GM12878 (cell line): ENCODE measurements around the gene SH3BGRL3. TPM values are rescaled to one million over a fixed set of nuclear protein-coding genes. Genes with fewer than 3 reads are reported as not detected.

Source experiments
- ATAC-seq: fragments of 200-7000 bp; cut with Tn5 transposase; 3 replicates; pipeline ENCODE4 v1.9.1; 2020; ENCODE audit warnings: mild to moderate bottlenecking, moderate library complexity
- BruUV-seq: library from RNA; stranded (reverse); fragments of 400-500 nt; replicated peaks from 2 replicates; lab custom pipeline; 2021; lab: Mats Ljungman, UMichigan
- CTCF ChIA-PET: fragments of 300-600 bp; sonication (Branson Sonifier 250); formaldehyde crosslinking; extraction: SDS; loops from one replicate; lab custom pipeline; 2021; ENCODE audit warnings: inconsistent platforms; lab: Yijun Ruan, JAX
- POLR2A ChIA-PET: fragments of 350-600 bp; formaldehyde crosslinking; extraction: SDS; loops from one replicate; lab custom pipeline; 2021; ENCODE audit warnings: inconsistent platforms; lab: Charles Lee
- RAD21 ChIA-PET: fragments of 300-600 bp; sonication (Branson Sonifier 250); formaldehyde crosslinking; loops from one replicate; lab custom pipeline; 2023; ENCODE audit warnings: antibody characterized with exemption; ENCODE audit not compliant: unreplicated experiment; lab: Charles Lee
- SMC1A ChIA-PET: fragments of 300-600 bp; sonication (Branson Sonifier 250); formaldehyde crosslinking; loops from one replicate; lab custom pipeline; 2023; ENCODE audit not compliant: unreplicated experiment, uncharacterized antibody; lab: Charles Lee
- DNase-seq: peaks from one replicate; pipeline ENCODE4 v3.0.0-alpha.2; 2011; ENCODE audit warnings: low read depth, low spot score
- FAIRE-seq: peaks from 3 replicates; lab custom pipeline; 2011; peaks lifted over from hg19 to GRCh38; lab: Jason Lieb, UNC
- H2AFZ ChIP-seq: 2 replicates; pipeline ENCODE4 v1.6.0; 2011; ENCODE audit warnings: low read depth, low read length, control low read depth; ENCODE audit not compliant: control insufficient read depth
- H3K27ac ChIP-seq: 2 replicates; pipeline ENCODE4 v1.5.1; 2011; ENCODE audit warnings: control low read depth; ENCODE audit not compliant: control insufficient read depth, insufficient read depth
- H3K27me3 ChIP-seq, 2 experiments: replicated peaks in 1 of 2; 2 replicates each; pipeline versions ENCODE4 v1.6.0 to v1.6.1; 2011; ENCODE audit warnings: low read length in 1 of 2; ENCODE audit not compliant: control insufficient read depth in 2 of 2, insufficient read depth in 2 of 2
- H3K36me3 ChIP-seq, 2 experiments: 2 replicates each; pipeline ENCODE4 v1.5.1; 2011; ENCODE audit warnings: low read length in 1 of 2; ENCODE audit not compliant: control insufficient read depth in 2 of 2, insufficient read depth in 2 of 2
- H3K4me1 ChIP-seq: 2 replicates; pipeline ENCODE4 v1.6.1; 2011; ENCODE audit warnings: mild to moderate bottlenecking, low read length, moderate library complexity, mixed read lengths; ENCODE audit not compliant: control insufficient read depth, insufficient read depth
- H3K4me2 ChIP-seq: 2 replicates; pipeline ENCODE4 v1.6.0; 2011; ENCODE audit warnings: control low read depth; ENCODE audit not compliant: control insufficient read depth, insufficient read depth
- H3K4me3 ChIP-seq: fragments of 200-600 bp; sonication (generic); 2 replicates; pipeline ENCODE4 v1.5.1; 2016
- H3K79me2 ChIP-seq: 2 replicates; pipeline ENCODE4 v1.6.0; 2011; ENCODE audit warnings: low read length; ENCODE audit not compliant: control insufficient read depth, insufficient read depth
- H3K9ac ChIP-seq: 2 replicates; pipeline ENCODE4 v1.8.0; 2011; ENCODE audit warnings: low read length, control low read depth, mixed read lengths; ENCODE audit not compliant: control insufficient read depth, insufficient read depth
- H3K9me3 ChIP-seq: replicated peaks from 3 replicates; pipeline ENCODE4 v1.5.1; 2011; ENCODE audit warnings: mild to moderate bottlenecking, low read length; ENCODE audit not compliant: control insufficient read depth, insufficient read depth
- H4K20me1 ChIP-seq: 2 replicates; pipeline ENCODE4 v1.6.0; 2011; ENCODE audit not compliant: control insufficient read depth, insufficient read depth
- CEBPZ ChIP-seq: fragments of 150-350 bp; IDR thresholded peaks from 2 replicates; pipeline ENCODE4 v1.6.1; 2016; ENCODE audit warnings: low read depth, low read length
- CREB1 ChIP-seq: IDR thresholded peaks from 2 replicates; pipeline ENCODE4 v1.6.1; 2012; ENCODE audit warnings: low read depth, mild to moderate bottlenecking, inconsistent platforms
- DPF2 ChIP-seq: fragments of 450-650 bp; IDR thresholded peaks from 2 replicates; pipeline ENCODE4 v1.6.1; 2017; ENCODE audit warnings: mild to moderate bottlenecking
- E4F1 ChIP-seq: fragments of 450-650 bp; IDR thresholded peaks from 2 replicates; pipeline ENCODE4 v1.6.1; 2018; ENCODE audit warnings: borderline replicate concordance, mild to moderate bottlenecking; ENCODE audit not compliant: partially characterized antibody
- FOS ChIP-seq: IDR thresholded peaks from 3 replicates; pipeline ENCODE4 v1.6.1; 2011; ENCODE audit warnings: borderline replicate concordance; ENCODE audit not compliant: insufficient read length; ENCODE audit errors: extremely low read depth
- GATAD2B ChIP-seq: fragments of 450-650 bp; conservative IDR thresholded peaks from 2 replicates; pipeline ENCODE4 v1.6.1; 2017; ENCODE audit warnings: low read depth, mild to moderate bottlenecking, moderate library complexity
- NKRF ChIP-seq: fragments of 450-650 bp; conservative IDR thresholded peaks from 2 replicates; pipeline ENCODE4 v1.6.1; 2017; ENCODE audit warnings: mild to moderate bottlenecking, moderate library complexity
- SIN3A ChIP-seq: IDR thresholded peaks from 2 replicates; pipeline ENCODE4 v1.6.1; 2012; ENCODE audit warnings: low read depth, low read length, improper control_type of control experiment
- USF2 ChIP-seq: IDR thresholded peaks from 2 replicates; pipeline ENCODE4 v1.6.1; 2011; ENCODE audit warnings: low read depth, low read length, improper control_type of control experiment, borderline replicate concordance
- ZBTB33 ChIP-seq: fragments of 450-650 bp; IDR thresholded peaks from 2 replicates; pipeline ENCODE4 v1.6.1; 2017; ENCODE audit warnings: mild to moderate bottlenecking
- ZNF217 ChIP-seq: fragments of 450-650 bp; IDR thresholded peaks from 2 replicates; pipeline ENCODE4 v1.6.1; 2017; ENCODE audit warnings: antibody characterized with exemption, mild to moderate bottlenecking
- WGBS: methylation state at CpG from one replicate; pipeline ENCODE4 v1.1.6; 2016; ENCODE audit warnings: low lambda C conversion rate; ENCODE audit not compliant: insufficient replicate concordance, insufficient coverage; ENCODE audit errors: missing lambda C conversion rate; 5-methylcytosine and 5-hydroxymethylcytosine counted together
- in situ Hi-C: fragments of 300-500 bp; cut with MboI; formaldehyde crosslinking; loops from 9 replicates; pipeline ENCODE4 v1.14.3; 2018; ENCODE audit warnings: mixed read lengths
- intact Hi-C: fragments of 100-400 bp; cut with micrococcal nuclease; formaldehyde crosslinking; loops from one replicate; pipeline ENCODE4 v1.14.2; 2022; ENCODE audit not compliant: unreplicated experiment
- polyA plus RNA-seq, 11 experiments: library from polyadenylated mRNA; depleted of rRNA in 4 of 11; unstranded in 6 of 11; stranded (reverse) in 5 of 11; fragments of >200 nt; fragmentation: Nextera tagmentation in 4 of 11; fragmentation: Illumina TruSeq in 1 of 11; extraction: Ambion mirVana in 4 of 11; extraction: Trizol in 1 of 11; gene quantifications; 1 replicate in 1 of 11; 2 replicates in 10 of 11; pipeline versions ENCODE4 v1.2.1 to v1.2.3, GENCODE V29; 2011 to 2016; ENCODE audit warnings: inconsistent platforms in 2 of 11, missing spikeins in 2 of 11, low read depth in 1 of 11
- total RNA-seq, 4 experiments: library from RNA; depleted of rRNA in 3 of 4; stranded (reverse); fragments of >200 nt in 3 of 4; fragmentation: Illumina TruSeq in 1 of 4; extraction: Trizol in 1 of 4; gene quantifications; 2 replicates each; pipeline versions ENCODE4 v1.2.1 to v1.2.3, GENCODE V29; 2013 to 2021

SH3BGRL3 gene
- total and polyA plus RNA-seq, 10 of the 15 experiments (the other 5 are each of a cell fraction or from before 2014, with no cell fraction given): 39.7 to 390 (median 118) TPM

- WGBS: 86% methylated on average over 11 of the region's 12 CpGs
- DNase-seq: no peak
- Histone ChIP-seq H3K9me3 (no peaks in the 10 kb centered on the region), H3K27me3 (no peaks in the 10 kb centered on the region), H3K4me3 (no peak overlapping the region), H3K4me2 (no peak overlapping the region), H3K27ac (no peak overlapping the region), H3K79me2 (no peaks in the 10 kb centered on the region), H3K36me3 (no peaks in the 10 kb centered on the region; a peak in 1 of 4 replicates), H3K9ac (no peak overlapping the region), H4K20me1 (no peaks in the 10 kb centered on the region), H3K4me1 (no peaks in the 10 kb centered on the region), H2AFZ (no peak overlapping the region)
- no peak for ATAC-seq
- BruUV-seq: no TSS peak
- FAIRE-seq: no peak
- in situ Hi-C loops: no loop called here
- ChIA-PET RAD21 (interaction anchor here (0.8 kb wide), 1 partner anchor 18 kb away, joined by 3 read pairs; no protein-coding TSS in a partner anchor), POLR2A (interaction anchor here (0.7 to 1.0 kb wide), 2 partner anchors 8 to 19 kb away, joined by 3 read pairs; no protein-coding TSS in a partner anchor), CTCF (interaction anchor here (1.0 to 1.7 kb wide), 2 partner anchors 9 to 11 kb away, joined by 3 to 5 read pairs; no protein-coding TSS in a partner anchor), SMC1A (interaction anchor here (1.4 kb wide), 1 partner anchor 9 kb away, joined by 5 read pairs; no protein-coding TSS in a partner anchor)
- intact Hi-C loops: no loop called here
- no peak for TF ChIP-seq FOS
- TF ChIP-seq ZNF217: no peak
- no peak for TF ChIP-seq DPF2
- TF ChIP-seq SIN3A: no peak
- TF ChIP-seq ZBTB33: no peak
- no peak for TF ChIP-seq NKRF
- TF ChIP-seq USF2: no peak
- no peak for TF ChIP-seq E4F1
- no peak for TF ChIP-seq CREB1
- TF ChIP-seq CEBPZ: no peak
- TF ChIP-seq GATAD2B: no peak
Measured at GRCh38 chr1:26297057-26297790, 17.3 kb downstream of the SH3BGRL3 start.
